SK-MEL-5 (cell line): ENCODE measurements around the gene MON2. TPM values are rescaled to one million over a fixed set of nuclear protein-coding genes. Genes with fewer than 3 reads are reported as not detected.

Source experiments
- DNase-seq: peaks from one replicate; pipeline ENCODE4 v3.0.0-alpha.2; 2016; ENCODE audit warnings: low read depth, low spot score
- in situ Hi-C: cut with HindIII; loops from 2 replicates; pipeline ENCODE4 v1.10.0; 2016; ENCODE audit warnings: low sequenced_read_pairs, high pct_unique_total_duplicates, low pct_unique_long_range_greater_than_20kb
- total RNA-seq: library from RNA; depleted of rRNA; stranded (reverse); fragments of >200 nt; shearing (Covaris generic); gene quantifications from 2 replicates; pipeline ENCODE4 v1.2.3, GENCODE V29; 2014

Gene MON2
- total RNA-seq, 1 experiment from 2014 or later = 20.0 TPM

DNA sequence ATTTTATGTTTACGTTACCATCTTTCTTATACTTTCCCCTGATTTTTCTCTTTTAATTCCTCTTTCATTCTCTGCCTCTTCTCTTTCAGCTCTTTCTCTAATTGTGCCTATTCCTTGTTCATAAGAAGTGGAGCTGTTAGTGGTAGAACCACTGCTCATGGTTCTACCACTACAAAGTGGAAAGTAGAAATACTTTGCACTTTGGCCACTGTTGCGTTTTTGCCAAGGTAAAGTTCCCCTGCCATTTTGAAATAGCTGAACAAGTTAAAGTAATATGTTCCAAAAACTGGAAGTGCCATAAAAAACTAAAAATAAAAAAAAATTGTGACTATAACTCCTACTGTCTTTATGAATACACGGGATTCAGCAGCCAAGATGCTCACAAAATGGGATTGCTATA, 130.6 kb downstream of the MON2 start:
- DNase-seq = no peak
- in situ Hi-C loops = no loop called here

DNA sequence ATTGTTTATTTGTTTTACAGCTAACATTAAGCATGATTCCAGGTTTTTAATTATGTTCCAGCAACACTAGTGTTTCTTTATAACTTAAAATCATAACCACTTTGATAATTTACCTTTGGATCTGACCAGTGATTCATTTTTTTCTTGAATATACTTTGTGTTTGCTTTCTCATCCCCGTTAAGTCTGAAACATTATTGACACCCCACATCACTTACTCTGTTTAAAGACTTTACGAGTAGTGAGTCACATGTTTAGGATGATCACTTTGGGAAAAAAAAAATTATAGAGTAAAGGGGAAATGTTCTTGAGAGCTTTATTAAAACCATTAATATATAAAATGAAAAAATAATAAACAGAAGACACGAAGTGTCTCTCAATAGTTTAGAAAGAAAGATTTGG, 132.2 kb downstream of the MON2 start:
- in situ Hi-C loops = no loop called here
- DNase-seq = no peak

DNA sequence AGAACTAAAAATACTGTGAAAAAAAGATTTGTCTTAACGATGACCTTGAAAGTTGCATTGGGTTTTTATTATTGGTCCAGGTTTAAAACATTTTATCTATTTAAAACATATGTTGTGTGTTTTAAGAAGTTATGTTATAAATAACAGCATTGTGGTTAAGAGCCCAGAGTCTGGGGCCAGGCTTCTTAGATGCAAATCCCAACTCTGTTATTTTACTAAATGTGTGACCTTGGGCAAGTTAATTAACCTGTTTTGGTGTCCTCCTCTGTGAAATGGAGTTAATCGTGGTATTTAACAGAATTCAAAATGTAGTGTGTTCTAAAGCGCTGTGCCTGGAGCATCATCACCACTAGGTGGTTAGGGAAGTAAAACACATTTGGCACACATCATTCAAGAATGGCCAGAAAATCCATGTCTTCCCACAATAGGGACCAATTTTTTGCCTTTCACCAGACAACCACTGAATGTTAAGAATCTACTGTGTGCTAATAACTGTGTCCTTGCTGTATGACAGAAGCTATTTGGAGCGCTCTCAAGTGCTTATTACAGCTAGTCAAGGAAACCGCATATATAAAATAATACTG, 133.3 kb downstream of the MON2 start:
- peak; percentile 32 for DNase-seq
- in situ Hi-C loops = loop anchor here (25.0 kb wide), 1 partner anchor 187 kb away; no protein-coding TSS in a partner anchor

DNA sequence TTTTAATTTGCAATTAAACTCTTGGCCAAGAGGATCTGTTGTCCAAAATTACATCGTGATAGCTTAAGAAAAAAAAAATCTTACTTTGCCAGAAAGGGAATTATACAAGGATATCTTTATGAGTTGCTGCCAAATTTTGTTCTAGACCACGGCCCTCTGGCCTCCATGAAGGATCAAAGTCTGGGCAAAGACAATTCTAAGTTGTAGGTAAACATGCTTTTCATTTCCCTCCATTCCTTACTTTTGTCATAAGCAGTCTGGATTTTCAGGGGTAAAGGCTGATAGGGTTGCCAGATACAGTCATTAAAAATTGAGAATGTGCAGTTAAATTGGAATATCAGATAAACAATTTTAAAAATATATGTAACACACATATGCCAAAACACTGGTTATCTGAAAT, 135.1 kb downstream of the MON2 start:
- in situ Hi-C loops = loop anchor here (25.0 kb wide), 1 partner anchor 186 kb away; no protein-coding TSS in a partner anchor
- DNase-seq = no peak

DNA sequence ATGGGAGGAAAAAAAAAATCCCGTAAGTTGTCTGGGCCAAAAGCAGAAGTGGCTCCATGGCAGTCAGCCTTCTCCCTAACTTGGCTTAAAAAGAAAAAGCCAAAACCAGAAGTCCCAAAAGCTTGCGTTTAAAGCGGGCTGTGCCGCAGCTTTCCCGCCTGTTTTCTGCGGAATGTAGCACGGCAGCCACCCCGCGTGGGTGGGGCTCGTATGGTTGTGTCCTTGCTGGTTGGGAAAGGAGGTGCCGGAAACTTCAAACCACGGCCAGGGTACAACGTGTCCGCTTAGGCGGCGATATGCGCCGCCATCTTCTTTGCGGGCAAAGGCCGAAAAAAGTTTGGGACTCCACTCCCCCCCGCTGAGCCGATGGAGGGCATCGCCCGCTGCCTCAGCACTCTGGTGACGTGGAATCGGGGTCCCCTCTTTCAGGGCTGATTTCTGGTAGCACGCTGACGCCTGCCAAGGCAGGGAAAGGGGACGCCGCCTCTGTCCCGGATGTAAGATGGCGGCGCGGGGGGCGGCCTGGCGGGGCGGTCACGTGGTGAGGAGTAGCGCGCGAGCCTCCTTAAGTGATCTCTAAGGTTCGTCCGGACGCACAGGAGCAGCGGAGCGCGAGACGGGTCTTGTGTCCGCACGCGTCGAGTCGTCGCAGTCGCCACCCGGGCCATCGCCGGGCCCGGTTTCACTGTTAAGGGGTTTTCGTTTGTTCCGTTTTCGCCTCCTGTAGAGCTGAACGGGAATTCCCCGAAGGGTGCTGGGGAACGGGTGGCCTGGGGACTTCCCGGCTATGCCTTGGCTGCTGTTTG, 135.8 kb downstream of the MON2 start:
- peak; percentile 91 for DNase-seq
- in situ Hi-C loops = loop anchor here (25.0 kb wide), 1 partner anchor 185 kb away; no protein-coding TSS in a partner anchor

DNA sequence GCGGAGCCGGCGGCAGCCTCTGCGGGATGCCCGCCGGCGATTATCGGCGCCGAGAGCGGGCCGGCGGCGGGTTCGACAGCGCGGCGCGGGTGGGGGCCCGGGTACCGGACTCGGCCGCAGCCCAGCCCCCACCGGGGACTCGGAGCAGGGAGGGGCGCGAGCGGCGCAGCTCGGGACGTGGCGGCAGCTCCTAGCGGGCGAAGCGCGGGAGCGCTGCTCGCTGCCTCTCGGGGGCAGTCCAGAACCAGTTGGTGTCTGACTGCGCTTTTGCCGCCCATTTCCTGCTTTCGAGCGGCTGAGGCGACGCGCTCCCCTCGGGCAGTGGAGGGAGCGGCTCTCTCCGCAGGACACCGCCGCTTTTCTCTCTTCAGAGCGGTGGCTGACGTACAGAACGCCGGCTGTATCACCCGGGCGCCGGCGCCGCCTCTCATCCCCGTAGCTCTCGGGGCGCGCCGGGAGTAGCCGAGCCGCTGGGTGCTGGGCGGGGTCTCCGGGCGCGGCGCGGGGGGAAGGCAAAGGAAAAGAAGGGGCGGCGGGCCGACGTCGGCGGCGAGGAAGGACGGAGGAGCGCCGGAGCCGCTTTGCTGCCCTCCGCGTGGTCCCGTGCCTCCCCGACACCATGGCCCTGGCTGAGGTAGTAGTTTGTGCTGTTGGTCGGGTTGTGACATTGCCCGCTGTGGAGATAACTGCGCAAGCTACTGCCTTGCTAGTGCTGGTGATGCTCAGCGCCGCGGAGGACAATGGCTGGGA, 136.6 kb downstream of the MON2 start:
- DNase-seq = peak; percentile 92
- in situ Hi-C loops = loop anchor here (25.0 kb wide), 1 partner anchor 184 kb away; no protein-coding TSS in a partner anchor

DNA sequence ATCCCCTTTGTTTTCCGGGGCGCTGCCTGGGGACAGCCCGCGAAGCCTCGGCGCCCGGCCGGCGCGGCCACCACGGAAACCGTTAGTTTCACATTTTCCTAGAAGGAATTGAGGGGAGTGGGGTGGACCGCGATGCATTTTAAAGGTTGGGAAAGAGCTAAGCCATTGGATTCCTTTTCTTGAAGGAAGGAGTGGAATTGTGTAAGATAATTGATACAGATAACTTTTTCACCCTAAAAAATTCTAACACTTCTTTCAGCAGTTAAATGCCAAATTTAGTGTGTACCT, 137.1 kb downstream of the MON2 start:
- no peak for DNase-seq
- in situ Hi-C loops = loop anchor here (25.0 kb wide), 1 partner anchor 184 kb away; no protein-coding TSS in a partner anchor

DNA sequence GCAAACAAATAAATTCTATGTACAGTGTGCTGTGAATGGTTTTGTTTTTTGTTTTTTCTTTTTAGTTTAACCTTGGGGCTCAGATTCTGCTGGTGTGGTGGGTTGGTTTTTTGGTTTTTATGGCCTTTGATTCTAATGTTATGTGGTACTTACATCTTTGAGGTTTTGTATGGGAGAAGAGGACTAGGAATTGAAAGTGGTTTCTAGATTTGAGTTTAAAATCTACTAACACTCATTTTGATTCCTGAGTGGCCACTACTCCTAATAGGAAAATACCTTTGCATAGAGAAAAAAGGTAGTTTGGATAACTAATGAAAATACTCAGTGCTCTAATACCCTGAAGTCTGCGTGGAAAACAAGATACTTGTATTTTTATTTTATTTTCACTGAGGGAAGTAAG, 137.7 kb downstream of the MON2 start:
- in situ Hi-C loops = loop anchor here (25.0 kb wide), 1 partner anchor 183 kb away; no protein-coding TSS in a partner anchor
- no peak for DNase-seq

DNA sequence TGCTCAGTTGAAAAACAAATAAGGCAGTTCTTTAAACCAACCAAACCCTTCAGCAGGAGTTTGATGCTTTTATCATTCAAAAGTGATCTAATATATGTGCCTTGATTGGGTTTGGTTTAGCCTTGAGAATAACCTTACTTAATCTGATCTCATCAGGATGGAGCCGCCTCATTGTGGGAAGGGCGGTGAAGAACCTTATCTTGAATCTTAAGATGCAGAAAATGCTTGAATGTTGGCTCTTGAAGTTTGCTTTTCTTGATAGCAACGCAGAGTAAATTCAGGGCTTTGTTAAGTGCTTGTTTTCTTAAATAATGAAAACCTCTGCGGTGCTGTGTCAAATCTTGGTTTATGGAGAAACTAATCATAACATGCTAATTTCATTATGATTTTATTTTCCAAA, 138.2 kb downstream of the MON2 start:
- in situ Hi-C loops = loop anchor here (25.0 kb wide), 1 partner anchor 182 kb away; no protein-coding TSS in a partner anchor
- no peak for DNase-seq

DNA sequence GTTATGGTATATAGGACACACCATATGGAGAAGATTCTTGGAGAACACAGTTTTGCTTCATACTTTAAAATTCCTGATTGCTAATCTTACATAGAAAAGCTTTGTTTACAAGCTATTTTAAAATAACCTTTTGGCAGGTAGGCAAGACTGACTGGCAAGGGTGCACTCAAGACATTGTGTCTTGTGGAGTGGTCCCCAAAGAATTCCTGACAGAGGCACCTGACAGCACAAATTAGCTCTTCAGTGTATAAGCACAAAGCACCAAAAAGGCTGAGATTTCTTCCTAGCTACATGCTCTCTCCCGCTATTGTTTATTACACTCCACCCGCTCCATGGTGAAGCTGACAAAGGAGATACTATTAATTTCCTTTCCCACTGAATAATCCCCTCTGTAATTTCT, 139.4 kb downstream of the MON2 start:
- no peak for DNase-seq
- in situ Hi-C loops = loop anchor here (25.0 kb wide), 1 partner anchor 181 kb away; no protein-coding TSS in a partner anchor

DNA sequence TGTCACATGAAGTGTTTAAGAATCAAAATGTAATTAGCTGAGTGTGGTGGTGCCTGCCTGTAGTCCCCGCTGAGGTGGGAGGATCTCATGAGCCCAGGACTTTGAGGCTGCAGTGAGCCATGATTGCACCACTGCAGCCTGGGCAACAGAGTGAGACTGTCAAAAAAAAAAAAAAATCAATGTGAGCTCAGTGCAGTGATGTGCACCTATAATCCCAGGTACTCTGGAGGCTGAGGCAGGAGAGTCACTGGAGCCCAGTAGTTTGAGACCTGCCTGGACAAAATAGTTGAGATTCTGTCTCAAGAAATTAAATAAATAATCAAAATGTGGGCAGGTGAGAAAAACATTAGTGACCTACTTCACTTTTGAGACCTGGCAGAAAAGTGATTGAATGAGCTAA, 140.0 kb downstream of the MON2 start:
- in situ Hi-C loops = loop anchor here (25.0 kb wide), 1 partner anchor 181 kb away; no protein-coding TSS in a partner anchor
- DNase-seq = no peak

DNA sequence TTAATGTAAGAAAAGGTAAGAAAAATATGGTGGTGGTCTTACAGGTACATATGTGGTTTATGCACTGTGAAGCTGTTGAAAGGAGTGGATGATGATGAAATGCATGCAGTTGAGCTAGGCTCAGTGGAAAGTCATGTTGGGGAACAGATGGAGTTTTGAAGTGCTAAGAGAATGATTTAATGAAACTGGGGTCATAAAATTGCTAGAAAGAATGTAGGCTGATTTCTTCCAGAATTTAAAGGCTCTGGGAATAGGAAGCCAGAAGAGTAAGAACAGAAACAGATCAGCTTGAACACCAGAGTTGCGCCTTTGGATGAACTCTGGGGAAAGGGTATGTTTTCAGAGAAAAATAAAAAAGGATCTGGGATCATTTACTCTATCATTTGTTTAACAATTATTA, 146.5 kb downstream of the MON2 start:
- DNase-seq = no peak
- in situ Hi-C loops = loop anchor here (25.0 kb wide), 1 partner anchor 174 kb away; no protein-coding TSS in a partner anchor

DNA sequence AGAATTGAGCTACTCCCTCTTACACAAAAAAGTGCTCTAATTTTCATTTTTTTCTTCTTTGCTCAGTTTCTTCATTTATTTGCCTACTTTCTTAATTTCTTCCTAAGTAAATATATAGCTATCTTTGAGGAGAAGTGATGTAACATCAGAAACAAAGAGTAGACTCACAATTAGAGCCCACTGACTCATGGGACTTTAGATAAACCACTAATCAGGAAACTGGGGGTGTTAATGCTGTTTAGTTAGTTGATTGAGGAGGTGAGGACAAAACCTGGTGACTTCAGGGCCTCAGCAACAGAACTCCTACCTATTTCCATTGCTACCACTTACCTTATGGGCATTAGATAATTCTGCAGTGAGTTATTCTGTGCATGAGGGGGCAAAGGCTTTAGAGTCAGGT, 151.7 kb downstream of the MON2 start:
- in situ Hi-C loops = loop anchor here (25.0 kb wide), 1 partner anchor 169 kb away; no protein-coding TSS in a partner anchor

DNA sequence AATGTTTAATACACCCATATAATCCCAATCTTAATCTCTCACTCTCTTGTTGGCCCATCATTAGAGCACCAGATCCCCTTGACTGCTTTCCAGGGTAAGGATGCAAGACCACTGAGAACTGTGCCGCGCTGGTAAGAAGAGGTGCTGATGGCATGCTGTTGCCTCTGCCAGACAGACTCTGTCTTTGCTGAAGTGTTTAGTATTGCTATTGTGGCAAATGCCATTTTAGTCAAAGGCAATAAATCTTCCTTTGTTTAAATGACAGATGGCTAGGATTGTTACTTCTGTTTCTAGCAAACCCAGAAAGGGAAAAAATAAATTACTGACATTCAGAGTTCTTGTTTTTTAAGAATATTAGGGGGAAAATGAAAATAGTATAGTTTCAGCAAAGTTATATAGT, 152.3 kb downstream of the MON2 start:
- no peak for DNase-seq
- in situ Hi-C loops = loop anchor here (25.0 kb wide), 1 partner anchor 168 kb away; no protein-coding TSS in a partner anchor

More for the DNA sequence above, 151.7 kb downstream of the MON2 start:
- DNase-seq = no peak

DNA sequence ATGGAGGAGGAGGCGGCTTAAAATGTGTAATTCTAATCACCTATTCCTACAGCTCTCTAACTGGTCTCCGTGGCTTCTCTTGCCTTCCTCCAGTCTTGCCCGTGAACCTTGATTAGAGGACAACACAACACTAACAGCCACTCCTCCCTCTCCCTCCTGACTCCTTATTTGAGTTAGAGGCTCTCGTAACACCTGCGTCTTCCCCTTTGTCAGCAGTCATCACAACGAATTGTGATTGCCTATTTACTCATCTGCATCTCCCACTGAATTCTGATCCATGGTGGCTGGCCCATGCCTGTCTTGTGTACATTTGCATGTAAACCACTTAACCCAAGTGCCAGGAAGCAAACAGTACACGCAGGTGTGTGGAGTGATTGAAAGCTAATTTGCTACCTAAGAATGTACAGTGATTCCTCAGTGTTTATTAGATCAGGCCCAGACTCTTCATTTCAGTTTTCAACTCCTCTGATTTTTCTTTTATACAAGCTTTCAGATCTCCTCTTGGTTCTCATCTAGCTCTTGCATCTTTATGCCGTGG, 154.5 kb downstream of the MON2 start:
- DNase-seq = no peak
- in situ Hi-C loops = loop anchor here (25.0 kb wide), 1 partner anchor 166 kb away; no protein-coding TSS in a partner anchor

DNA sequence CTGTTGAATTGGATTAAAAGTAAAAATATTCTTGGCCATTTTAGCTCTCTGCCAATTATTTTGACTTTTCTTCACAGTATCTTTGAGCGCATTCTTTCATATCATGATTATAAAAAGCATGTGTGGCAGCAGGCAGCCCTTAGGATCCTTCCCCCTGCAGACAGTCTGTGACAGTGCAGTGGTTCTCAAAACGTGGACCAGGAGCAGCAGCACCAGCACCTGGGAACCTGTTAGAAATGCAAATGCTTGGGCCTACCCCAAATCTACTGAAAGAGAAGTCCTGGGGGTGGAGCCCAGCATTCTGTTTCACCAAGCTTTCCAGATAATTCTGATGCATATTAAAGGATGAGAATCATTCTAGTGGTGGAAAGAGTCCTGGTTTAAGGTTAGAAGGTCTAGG, 155.6 kb downstream of the MON2 start:
- no peak for DNase-seq
- in situ Hi-C loops = loop anchor here (25.0 kb wide), 1 partner anchor 165 kb away; no protein-coding TSS in a partner anchor

DNA sequence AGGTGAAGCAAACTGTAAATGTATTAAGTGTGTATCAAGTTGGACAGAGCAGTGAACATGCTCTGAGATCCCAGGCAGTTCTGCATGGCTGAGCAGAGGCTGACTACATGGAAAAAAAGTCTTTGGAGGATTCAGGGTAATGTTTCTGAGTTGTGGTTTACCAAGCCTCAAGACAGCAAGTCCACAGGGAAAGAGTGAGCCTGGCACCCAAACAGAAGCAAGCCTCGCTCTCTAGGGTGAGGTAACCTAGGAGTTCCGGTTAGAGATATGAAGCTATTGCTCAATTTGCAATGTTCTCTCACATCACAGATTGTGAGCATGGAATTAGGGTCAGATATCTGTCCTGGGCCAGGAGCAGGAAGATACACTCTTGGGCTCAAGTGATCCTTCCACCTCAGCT, 158.6 kb downstream of the MON2 start:
- in situ Hi-C loops = no loop called here
- no peak for DNase-seq

DNA sequence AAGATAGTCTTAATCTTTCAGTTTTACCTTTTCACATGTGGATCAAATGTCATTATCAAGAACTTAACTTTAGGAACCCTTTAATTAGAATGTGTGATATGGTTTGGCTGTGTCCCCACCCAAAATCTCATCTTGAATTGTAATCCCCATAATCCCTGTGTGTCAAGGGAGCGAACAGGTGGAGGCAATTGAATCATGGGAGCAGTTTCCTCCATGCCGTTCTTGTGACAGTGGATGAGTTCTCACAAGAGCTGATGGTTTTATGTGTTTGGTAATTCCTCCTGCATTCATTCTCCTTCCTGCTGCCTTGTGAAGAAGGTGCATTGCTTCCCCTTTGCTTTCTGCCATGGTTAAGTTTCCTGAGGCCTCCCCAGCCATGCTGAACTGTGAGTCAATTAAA, 160.6 kb downstream of the MON2 start:
- no peak for DNase-seq
- in situ Hi-C loops = no loop called here
